ENCODE measurements around the gene DSCAM. TPM values are rescaled to one million over a fixed set of nuclear protein-coding genes. Genes with fewer than 3 reads are reported as not detected.

The DSCAM gene
- total RNA-seq, 1 donor, result not detected

- DNase-seq (ENCODE audit: low read depth), result no peak
- H3K4me3 ChIP-seq (ENCODE audit: low read depth, low read length), result no peak overlapping the region
Observed at GRCh38 chr21:40496116-40496515, 350.8 kb downstream of the DSCAM start.

GRCh38 chr21:40490408-40490807 lies 356.6 kb downstream of the DSCAM start:
- no peak for DNase-seq (ENCODE audit: low read depth)
- H3K4me3 ChIP-seq (ENCODE audit: low read depth, low read length), result no peak overlapping the region
- TF ChIP-seq, protein P1, sequence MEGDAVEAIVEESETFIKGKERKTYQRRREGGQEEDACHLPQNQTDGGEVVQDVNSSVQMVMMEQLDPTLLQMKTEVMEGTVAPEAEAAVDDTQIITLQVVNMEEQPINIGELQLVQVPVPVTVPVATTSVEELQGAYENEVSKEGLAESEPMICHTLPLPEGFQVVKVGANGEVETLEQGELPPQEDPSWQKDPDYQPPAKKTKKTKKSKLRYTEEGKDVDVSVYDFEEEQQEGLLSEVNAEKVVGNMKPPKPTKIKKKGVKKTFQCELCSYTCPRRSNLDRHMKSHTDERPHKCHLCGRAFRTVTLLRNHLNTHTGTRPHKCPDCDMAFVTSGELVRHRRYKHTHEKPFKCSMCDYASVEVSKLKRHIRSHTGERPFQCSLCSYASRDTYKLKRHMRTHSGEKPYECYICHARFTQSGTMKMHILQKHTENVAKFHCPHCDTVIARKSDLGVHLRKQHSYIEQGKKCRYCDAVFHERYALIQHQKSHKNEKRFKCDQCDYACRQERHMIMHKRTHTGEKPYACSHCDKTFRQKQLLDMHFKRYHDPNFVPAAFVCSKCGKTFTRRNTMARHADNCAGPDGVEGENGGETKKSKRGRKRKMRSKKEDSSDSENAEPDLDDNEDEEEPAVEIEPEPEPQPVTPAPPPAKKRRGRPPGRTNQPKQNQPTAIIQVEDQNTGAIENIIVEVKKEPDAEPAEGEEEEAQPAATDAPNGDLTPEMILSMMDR (IDR thresholded peaks at IDR 0.05; ENCODE audit: insufficient read depth, low read length), result no peak

More at GRCh38 chr21:40496116-40496515, 350.8 kb downstream of the DSCAM start:
- TF ChIP-seq, protein P1 (IDR thresholded peaks at IDR 0.05; ENCODE audit: insufficient read depth, low read length), result no peak

DNA sequence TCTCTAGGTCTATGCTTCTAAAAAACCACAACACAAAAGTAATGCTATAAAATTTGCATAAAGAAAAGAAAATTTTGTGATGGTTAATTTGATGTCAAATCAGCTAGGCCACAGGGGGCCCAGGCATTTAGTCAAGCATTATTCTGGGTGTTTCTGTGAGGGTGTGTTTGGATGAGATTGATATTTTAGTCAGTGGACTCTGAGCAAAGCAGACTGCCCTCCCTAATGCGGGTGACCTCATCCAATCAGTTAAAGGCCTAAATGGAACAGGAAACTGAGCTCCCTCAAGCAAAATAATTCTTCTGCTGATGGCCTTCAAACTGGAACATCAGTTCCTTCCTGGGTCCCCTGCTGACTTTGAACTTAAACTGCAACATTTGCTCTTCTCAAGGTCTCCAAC lies 358.0 kb downstream of the DSCAM start:
- TF ChIP-seq, protein P1 (IDR thresholded peaks at IDR 0.05; ENCODE audit: insufficient read depth, low read length), result no peak
- no peak for DNase-seq (ENCODE audit: low read depth)
- no peak overlapping the region for H3K4me3 ChIP-seq (ENCODE audit: low read depth, low read length)

DNA sequence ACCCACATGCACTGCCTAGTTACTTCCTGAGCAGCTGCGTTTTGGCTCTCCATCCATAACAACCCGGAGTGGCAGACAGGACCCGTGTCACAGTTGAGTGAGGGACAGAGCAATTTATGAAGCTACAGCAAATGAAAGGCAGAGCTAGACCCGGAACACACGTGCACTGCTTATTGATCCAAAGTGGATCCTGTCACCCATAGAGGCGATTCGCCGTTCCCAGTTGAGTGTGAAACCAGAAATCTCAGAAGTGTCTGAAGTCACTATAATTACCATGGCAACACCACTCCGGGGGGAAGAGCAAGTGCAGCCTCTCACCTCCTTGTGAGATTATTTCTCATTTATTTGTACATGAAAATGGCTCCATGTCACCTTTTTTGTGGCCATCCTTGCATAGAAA lies 365.2 kb downstream of the DSCAM start:
- TF ChIP-seq, protein P1 (IDR thresholded peaks at IDR 0.05; ENCODE audit: insufficient read depth, low read length), result no peak
- no peak for DNase-seq (ENCODE audit: low read depth)
- no peak overlapping the region for H3K4me3 ChIP-seq (ENCODE audit: low read depth, low read length)

GRCh38 chr21:40474513-40474912 lies 372.4 kb downstream of the DSCAM start:
- no peak overlapping the region for H3K4me3 ChIP-seq (ENCODE audit: low read depth, low read length)
- no peak for DNase-seq (ENCODE audit: low read depth)
- TF ChIP-seq, protein P1 (IDR thresholded peaks at IDR 0.05; ENCODE audit: insufficient read depth, low read length), result no peak

- DNase-seq (ENCODE audit: low read depth), result no peak
- no peak overlapping the region for H3K4me3 ChIP-seq (ENCODE audit: low read depth, low read length)
- TF ChIP-seq, protein P1 (IDR thresholded peaks at IDR 0.05; ENCODE audit: insufficient read depth, low read length), result no peak
Observed at GRCh38 chr21:40472013-40472412, 374.9 kb downstream of the DSCAM start.

DNA sequence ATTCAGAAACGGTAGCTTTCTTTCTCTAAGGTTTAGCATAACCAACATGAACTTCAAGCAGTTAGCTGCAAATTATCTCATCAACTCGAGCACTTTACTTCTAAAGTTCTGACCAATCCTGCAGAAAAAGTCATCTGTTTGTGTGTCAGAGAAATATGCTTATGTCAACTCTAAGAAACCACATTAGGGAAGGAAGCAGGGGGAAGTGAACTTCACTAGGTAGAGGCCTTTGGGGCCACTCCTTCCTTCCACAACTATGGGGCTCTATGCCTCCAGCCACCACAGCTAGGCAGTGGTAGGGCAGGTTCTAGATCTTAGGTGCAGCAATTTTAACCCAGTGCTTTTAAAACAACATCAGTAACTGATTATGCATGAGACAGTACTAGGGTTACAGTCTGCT lies 375.9 kb downstream of the DSCAM start:
- no peak overlapping the region for H3K4me3 ChIP-seq (ENCODE audit: low read depth, low read length)
- no peak for DNase-seq (ENCODE audit: low read depth)
- TF ChIP-seq, protein P1 (IDR thresholded peaks at IDR 0.05; ENCODE audit: insufficient read depth, low read length), result no peak
